ENCODE measurements around the gene CNGA2.

Gene CNGA2

DNA sequence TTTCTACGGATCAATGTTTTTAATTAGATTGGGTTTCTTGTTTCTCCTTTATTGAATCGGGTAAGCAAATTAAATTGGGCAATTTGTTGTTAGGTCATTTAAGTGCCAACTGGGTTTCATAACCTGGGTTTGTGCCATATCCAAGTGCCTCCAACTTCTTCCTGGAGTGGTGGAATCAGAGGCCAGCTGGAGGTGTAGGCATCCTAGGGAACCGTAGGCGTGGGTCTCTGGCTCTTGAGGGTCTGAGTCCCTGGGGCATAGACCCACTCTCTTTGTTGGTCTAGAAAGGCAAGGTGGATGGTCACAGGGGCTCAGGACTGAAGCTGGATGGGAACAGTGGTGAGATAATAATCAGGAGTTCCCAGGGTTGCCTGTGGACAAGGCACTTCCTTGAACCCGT is 18.3 kb downstream of the CNGA2 start:
- no peak for DNase-seq (ENCODE audit: low read depth in 2 of 2)

DNA sequence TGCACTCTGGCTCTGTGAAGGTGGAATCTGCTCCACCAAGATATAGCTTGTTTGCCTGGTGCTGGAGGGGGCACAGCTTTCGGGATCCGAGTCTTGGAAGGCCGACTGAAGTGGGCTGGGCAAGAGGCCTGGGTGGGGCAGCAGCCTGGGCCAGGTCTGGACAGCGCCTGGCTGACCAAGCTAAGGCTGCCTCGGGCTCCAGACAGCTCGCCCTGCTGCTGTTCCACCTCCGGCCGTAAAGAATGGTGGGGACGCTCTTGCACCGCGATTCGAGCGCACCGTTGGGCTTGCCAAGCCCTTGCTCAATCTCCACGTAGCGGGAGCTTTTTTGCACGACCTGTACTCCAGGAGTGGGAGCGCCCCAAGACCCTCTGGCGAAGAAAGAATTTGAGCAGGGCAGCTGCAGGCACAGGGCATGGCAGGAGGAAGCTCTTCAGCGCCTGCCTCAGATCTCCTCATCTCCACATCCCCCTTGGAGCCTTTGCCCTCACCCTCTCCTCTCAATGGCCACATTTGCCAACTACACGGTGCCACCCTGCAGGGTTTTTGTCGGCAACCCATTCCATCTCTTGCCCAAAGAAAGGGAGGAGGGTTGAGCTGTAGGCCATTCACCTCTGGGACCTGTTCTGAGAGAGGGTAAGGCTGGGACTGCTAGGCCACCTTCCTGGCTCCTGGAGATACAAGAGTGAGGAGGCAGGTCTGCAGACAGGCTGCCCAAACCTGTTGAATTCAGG is 18.9 kb downstream of the CNGA2 start:
- DNase-seq (ENCODE audit: low read depth in 2 of 2): no peak

DNA sequence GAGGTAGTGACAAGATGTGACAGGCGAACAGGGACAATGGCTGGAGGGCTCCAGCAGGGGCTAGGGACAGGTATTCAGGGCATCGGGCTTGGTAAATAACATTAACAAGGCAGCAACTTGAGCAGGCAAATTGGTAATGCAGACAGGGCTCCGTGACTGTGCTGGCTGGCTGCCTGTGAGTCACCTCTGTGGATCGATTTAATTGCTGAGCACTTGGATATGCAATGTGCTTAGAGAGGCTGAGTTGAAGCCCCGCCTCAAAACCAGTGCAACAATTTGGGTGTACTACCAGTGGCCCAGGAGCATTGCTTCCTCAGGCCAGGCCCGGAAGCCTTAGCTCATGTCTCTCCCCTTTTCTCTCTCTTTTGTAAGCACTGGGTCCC is 19.5 kb downstream of the CNGA2 start:
- DNase-seq (ENCODE audit: low read depth in 2 of 2): no peak

DNA sequence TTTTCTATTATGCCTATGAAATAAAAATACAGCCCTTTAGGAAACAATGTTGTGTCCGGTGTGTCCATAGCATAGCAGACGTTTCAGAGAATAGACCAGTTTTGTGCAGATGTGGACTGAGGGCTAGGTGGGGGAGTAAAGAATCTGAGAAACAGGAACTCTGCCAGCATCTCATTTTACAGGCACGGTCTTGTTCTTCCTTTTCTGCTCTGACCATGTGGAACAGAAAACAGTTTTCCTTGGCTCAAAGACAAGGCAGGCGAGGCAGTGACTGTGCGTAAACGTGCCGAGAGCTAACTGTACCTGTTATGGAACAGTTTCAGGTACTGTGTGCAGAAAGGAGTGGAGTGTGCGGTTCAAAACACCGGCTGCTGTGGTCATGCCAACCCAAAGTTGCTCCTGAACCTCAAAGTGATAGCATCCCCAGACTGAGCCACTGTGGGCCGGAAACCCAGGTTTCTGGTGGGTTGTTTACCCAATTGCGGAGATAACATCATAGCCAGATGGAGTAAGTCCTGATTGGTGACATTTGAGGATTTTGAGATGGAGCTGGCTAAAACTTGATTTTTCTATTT is 20.2 kb downstream of the CNGA2 start:
- no peak for DNase-seq (ENCODE audit: low read depth in 2 of 2)

DNA sequence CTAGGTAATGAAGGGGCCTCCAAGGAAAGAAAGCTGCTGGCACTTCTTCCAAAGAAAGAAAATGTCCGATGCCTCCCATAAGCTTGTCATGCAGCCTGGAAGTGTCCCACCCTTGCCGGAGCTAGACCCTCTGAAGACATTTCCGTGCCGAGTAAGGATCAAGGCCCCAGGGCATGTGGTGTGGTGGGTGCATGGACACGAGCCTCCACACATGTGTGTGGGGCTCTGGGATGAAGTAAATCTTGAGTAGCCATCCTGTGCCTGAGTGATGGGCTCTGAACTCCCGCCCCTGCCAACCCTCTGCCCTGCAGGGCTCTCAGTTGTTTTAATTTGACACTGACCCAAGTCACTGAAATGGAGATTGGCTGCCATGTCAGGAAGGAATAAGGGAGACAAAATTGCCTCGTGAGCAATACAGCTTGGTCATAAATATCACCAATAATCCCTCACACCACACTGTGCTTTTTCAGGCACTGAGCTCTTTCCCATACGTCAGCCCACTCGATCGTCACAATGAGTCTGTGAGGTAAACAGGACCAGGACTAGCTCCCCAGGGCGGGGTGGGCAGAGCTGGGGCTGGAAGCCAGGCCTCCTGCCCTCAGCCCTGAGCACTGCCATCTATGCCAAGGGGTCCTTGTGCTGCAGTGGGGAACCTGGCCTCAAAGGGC is 24.6 kb downstream of the CNGA2 start:
- no peak for DNase-seq (ENCODE audit: low read depth in 2 of 2)

DNA sequence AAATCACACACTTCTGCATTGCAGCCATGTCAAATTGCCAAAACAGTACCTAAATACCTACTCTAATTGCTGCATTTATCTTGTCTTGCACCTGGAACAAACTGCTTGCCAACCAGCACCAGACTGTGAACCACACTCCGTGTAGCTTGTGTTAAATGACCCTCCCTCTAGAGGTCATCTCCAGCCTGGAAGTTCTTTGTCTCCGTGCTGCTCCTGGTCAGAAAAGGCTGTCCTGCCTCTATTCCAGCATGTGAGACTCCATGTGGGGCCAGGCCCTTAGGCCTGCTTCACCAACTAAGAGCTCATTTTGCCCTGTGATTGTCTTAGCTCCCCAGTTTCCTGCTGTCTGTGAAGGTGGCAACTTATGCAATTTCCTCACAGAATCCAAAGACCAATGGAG is 28.3 kb downstream of the CNGA2 start:
- DNase-seq (ENCODE audit: low read depth in 2 of 2): no peak

DNA sequence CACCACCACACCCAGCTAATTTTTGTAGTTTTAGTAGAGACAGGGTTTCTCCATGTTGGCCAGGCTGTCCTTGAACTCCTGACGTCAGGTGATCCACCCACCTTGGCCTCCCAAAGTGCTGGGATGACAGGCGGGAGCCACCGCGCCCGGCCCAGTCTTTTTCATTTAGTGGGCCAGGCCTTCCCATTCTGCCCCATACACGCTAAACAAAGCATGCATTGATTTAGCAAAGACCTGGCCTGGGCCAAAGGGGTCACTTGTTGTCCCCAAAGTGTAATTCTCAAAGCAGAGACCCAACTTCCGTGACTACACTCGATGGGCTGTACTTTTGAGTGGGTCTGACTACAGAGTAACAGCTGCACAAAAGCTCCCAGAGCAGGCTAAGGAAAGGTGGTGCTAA is 29.2 kb downstream of the CNGA2 start:
- no peak for DNase-seq (ENCODE audit: low read depth in 2 of 2)

DNA sequence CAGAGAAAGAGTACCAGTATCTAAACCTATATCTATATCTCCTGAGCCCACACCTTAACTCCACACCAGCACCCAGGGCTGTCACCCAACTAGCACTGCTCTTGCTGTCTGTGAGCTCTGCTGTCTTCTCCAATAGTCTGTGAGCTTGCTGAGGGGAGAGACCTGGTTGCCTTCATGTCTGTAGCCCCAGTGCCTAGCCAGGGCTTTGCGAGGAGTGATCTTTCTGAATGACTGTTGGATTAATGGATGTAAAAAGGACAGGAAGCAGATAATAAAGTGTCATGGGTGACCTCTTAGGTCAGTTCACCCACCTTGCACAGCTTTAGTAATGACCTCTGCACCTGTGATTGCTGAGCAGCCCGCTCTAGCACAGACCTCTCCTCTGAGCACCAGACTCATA is 30.5 kb downstream of the CNGA2 start:
- no peak for DNase-seq (ENCODE audit: low read depth in 2 of 2)

DNA sequence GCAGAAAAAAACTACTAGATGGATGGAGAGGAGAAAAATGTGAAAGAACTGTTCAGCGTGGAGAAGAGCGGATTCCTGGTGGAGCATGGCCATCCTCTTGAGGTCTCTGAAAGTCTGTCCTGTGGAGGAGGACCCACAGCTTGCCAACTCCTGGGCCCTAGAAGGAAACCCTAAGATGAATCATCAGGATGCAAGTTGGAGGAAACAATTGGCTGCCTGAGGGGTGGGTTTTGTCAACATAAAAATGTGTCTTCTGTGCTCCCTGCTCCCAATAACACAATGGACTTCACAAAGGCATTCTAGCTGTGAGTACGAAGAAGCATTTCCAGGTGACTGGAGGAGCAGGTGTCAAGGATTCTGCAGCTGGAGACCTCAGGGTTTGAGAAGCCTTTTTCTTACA is 37.2 kb downstream of the CNGA2 start:
- no peak for DNase-seq (ENCODE audit: low read depth in 2 of 2)

DNA sequence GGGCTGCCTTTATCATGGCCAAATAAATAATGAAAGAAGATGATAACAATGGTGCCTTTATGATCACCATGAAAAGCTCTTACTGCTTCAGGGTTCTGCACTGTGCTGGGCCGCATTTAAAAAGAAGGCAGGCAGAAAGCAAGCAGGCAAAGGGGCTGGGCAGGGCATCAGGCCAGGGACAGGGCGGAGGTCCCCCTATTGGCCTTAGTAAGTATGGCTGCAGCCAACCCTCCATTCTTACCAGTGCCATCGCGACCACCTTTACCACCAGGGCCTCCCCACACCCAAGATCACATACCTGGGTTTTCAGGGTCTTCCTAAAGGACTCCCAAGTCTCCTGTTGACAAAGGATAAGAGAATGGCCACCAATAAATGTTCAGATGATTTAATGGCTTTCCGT is 38.9 kb downstream of the CNGA2 start:
- no peak for DNase-seq (ENCODE audit: low read depth in 2 of 2)

DNA sequence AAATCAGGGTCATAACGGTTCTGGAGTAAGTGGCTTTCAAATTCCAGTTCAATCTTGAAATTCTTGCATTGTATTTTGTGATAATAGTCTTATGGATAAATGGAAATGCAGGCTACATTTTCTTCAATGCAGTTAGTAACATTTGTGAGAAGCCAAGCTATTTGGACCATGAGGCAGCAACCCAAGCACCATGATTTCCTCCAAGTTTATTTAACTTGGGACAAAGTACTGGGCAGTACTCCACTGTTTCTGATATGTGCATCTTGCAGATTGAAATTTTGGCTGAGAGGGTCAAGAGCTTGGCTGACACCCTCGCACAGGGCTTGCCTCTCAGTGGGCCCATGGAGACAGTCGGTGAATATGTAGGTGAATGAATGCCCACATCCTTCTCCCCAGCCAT is 39.9 kb downstream of the CNGA2 start:
- no peak for DNase-seq (ENCODE audit: low read depth in 2 of 2)

DNA sequence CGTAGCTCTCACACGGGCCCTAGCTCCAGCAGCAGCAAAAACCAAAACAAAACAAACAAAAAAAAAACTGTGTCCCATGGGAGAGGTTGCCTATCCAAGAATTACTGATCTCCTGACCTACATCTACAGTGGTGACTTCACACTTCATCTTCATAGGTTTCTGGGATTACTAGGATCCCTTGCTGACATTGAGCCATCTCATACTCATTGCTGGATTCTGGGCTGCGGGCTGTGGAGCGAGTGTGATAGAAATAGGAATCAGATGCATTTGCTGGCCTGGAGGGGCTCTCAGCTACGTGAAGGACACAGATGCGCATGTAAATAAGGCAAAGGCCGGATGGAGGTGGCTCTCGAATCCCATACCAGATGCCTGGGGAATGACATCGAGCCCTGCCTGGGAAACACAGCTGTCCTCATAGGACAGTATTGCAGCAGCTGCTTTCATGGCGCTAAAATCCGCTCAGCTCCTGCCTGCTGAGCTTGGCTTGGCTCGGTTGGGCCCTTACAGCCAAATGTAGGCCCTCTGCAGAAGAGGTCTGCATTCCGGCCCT is 41.7 kb downstream of the CNGA2 start:
- no peak for DNase-seq (ENCODE audit: low read depth in 2 of 2)

DNA sequence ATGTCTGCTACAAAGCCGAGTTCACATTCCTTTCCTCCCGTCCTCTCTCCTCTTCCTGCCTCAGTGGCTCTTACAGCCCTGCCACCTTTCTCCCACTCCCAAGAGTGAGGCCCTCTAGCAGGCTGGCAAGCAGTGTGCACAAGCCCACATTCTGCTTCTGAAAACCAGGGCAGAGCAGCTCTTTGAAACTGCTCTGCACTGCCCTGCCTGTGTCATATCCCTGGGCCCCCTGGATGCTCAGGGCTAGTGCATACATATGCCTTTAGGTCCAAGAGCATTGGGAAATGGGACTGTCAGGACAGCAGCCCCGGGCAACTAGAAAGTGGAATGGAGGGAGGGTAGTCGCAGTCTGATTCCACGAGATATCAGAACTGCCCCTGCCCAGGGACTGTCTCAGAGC is 42.4 kb downstream of the CNGA2 start:
- no peak for DNase-seq (ENCODE audit: low read depth in 2 of 2)

DNA sequence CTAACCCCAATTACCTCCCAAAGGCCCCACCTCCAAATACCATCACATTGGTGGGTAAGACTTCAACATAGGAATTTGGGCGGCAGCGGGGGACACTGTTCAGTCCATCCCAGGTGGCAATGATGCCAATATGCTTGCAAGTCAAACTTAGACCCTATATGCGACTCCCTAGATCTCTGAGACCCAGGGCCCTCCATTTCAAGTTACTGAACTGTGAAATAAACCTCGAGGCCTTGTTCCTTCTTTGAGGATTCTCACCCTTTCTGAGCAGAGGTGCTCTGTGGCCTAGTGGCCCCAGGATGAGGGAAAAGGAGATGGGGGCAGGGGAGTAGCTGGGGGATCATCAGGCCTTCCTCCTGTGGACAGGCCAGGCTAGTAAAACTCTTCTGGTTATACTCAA is 44.7 kb downstream of the CNGA2 start:
- no peak for DNase-seq (ENCODE audit: low read depth in 2 of 2)

DNA sequence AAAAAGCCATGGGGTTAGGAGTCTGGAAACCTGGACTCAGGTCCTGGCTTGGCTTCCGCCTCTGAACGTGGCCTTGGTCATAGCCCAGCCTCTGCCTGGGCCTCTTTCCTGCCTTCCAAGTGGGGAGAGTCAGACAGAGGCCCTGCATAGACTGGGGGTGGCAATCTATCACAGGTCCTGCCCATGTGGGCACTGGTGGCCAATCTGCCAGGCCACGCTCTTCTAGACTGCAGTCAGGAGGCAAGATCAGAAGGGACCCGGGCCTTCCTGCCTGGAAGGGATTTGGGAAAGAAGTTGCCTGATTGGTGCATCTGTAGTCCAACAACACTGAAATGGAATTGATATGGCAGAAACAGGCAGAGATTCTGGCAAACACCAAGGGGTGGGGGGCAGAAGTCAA is 46.1 kb downstream of the CNGA2 start:
- no peak for DNase-seq (ENCODE audit: low read depth in 2 of 2)

DNA sequence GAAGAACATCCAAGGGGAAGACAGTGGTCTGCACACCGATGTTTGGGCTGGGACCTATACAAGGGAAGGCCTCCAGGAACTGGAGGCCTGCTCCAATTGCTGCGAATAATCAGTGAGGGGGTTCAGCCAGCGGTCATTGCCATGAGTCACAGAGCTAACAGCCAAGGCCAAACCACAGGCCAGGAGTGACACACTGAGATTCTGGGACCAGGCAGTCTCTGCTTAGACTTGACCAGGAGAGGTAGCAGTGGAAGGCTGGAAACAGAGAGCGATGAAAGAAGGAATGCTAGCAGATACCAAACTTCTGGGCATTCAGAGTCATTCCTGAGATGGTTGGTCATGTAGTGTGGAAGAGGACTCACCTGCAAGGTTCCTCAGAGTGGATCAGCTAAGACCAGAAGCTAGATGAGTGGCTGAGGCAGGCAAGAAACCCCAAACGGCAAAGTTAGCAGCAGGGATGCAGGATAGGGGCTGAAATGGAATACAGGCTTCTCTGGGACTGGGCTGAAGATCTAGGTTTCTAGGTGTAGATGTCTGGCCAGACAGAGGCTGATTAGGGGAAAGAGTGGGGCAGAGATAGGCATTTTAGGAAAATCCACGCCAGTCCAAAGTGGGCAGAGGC is 54.7 kb downstream of the CNGA2 start:
- no peak for DNase-seq (ENCODE audit: low read depth in 2 of 2)

DNA sequence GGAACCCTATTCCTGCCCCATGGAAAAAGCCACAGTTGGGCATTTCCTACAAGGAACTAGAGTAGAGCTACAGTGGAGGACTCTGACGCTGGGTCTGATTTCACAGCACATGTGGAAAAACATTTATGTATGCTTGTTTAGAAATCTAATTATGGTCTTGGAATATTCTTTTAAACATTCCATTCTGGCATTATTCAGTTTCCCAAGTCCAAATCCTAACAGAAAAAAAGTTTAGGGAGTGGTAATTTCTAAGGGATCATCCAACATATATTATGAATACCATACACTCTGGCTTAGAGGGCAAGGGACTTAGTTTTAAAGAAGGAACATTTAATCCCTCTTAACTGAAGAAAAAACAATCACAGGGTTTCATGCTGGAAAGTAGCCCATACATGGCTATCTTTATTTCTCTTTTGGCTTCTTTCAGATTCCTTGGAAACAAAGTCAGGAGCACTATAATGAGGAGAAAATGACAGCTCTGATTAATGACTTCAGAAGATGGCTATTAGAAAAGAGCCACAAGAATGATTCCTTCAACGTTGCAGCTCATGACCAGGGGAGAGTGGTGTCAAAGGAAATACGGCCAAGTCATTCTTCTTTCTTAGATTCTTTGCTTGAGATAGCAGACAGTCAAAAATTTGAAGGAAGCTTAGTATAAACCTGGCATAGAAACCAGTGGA is 56.1 kb downstream of the CNGA2 start:
- DNase-seq (ENCODE audit: low read depth in 2 of 2): no peak

DNA sequence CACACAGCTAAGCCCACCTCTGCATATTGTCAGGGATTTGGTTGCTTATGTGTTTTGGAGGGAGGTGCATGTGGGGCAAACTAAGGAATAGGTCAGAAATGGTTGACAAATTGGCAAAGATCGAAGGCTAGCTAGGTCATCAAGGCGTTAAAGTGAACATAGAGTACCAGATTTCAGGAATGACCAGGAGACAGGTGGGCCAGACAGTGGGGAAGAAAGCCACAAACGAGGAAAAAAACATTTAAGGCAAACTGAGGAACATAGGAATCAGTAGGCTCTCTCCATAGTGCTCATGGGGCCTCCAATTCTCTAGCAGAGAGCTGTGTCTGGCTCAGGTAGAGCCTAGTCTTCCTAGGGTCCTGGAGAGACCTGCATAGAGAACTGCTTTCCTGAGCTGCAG is 57.4 kb downstream of the CNGA2 start:
- no peak for DNase-seq (ENCODE audit: low read depth in 2 of 2)

DNA sequence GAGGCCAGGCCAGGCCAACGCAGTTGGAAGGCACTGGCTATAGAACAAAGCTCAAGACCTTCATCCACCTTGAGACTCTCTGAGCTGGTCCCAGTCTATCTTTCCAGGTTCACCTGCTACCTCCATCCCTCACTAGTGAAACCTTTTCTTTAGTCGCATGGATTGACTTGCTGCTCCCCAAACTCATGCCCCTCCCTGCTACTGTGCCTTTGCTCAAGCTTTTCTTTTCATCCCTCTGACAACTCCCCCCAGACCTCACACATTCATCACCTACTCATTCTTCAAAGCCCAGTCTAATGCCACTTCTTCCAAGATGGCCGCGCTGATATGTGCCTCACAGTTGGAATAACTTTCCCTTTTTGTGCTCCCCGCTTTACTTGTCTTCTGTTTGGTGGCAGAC is 58.0 kb downstream of the CNGA2 start:
- DNase-seq (ENCODE audit: low read depth in 2 of 2): no peak

DNA sequence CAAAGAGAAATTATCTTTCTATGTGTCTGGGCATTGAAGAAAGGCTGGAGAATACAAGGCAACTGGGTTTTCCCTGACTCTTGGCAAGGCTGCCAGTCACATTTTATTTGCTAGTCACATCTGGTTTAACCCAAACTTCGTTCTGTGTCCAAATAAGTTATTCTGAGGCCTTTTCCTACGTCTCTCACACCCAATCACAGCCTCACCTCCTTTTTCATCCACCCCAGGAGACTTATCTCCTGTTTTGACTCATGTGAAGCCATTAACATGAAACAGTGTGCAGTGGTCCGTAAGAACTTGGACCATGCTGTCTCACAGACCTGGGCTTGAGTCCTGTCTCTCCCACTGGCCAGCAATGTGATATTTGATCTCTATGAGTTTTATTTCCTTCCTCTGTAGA is 59.3 kb downstream of the CNGA2 start:
- DNase-seq (ENCODE audit: low read depth in 2 of 2): no peak
